A673 (cell line): ENCODE results near the gene PPP1R12A.

ENCODE experiments used
- EZH2 ChIP-seq: fragments of 200-600 bp; sonication (generic); IDR thresholded peaks from 2 replicates; pipeline ENCODE4 v1.6.1; 2017; ENCODE audit warnings: borderline replicate concordance, low read depth, mild to moderate bottlenecking, mixed read lengths, antibody characterized with exemption, low read length; ENCODE audit not compliant: poor library complexity, severe bottlenecking
- TF ChIP-seq, protein P1 (sequence below): fragments of 300-800, 200-600 bp; sonication (generic); conservative IDR thresholded peaks from 2 replicates; pipeline ENCODE4 v1.5.1; 2017; ENCODE audit warnings: low read depth, mild to moderate bottlenecking, antibody characterized with exemption, low read length, moderate library complexity, mixed read lengths

DNA sequence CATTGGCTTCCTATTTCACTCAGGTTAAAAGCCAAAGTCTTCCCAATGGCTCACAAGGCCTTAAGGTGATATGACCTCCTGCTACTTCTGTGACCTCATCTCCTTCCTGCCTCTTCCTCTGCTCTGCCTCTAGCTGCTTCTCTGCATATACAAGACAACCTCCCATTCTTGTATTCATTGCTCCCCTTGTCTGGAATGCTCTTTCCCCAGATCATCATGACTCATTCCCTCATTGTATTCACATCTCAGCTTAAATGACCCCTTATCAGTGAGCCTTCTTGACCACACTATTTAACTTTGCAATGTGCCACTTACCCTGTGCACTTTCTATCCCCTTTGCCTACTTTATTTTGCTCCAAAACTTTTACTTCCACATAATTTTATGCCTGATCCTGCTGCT lies 90.2 kb downstream of the PPP1R12A start:
- TF ChIP-seq, protein P1, sequence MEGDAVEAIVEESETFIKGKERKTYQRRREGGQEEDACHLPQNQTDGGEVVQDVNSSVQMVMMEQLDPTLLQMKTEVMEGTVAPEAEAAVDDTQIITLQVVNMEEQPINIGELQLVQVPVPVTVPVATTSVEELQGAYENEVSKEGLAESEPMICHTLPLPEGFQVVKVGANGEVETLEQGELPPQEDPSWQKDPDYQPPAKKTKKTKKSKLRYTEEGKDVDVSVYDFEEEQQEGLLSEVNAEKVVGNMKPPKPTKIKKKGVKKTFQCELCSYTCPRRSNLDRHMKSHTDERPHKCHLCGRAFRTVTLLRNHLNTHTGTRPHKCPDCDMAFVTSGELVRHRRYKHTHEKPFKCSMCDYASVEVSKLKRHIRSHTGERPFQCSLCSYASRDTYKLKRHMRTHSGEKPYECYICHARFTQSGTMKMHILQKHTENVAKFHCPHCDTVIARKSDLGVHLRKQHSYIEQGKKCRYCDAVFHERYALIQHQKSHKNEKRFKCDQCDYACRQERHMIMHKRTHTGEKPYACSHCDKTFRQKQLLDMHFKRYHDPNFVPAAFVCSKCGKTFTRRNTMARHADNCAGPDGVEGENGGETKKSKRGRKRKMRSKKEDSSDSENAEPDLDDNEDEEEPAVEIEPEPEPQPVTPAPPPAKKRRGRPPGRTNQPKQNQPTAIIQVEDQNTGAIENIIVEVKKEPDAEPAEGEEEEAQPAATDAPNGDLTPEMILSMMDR, result no peak
- TF ChIP-seq EZH2, result no peak
